HG02884 (cell line): ENCODE measurements around the gene CORO7.
"Not testable (repeated sequence)": the region's sequence is repeated elsewhere in the genome, so short reads cannot be mapped to it uniquely, and the experiment has no call there.

Source experiments
- ATAC-seq: cut with Tn5 transposase; IDR thresholded peaks from one replicate; pipeline ENCODE4 v1.9.1; 2021; ENCODE audit warnings: mild to moderate bottlenecking, moderate library complexity; ENCODE audit not compliant: unreplicated experiment

CORO7 gene

GRCh38 chr16:4358831-4359561 is 57.4 kb downstream of the CORO7 start:
- ATAC-seq, result no peak

DNA sequence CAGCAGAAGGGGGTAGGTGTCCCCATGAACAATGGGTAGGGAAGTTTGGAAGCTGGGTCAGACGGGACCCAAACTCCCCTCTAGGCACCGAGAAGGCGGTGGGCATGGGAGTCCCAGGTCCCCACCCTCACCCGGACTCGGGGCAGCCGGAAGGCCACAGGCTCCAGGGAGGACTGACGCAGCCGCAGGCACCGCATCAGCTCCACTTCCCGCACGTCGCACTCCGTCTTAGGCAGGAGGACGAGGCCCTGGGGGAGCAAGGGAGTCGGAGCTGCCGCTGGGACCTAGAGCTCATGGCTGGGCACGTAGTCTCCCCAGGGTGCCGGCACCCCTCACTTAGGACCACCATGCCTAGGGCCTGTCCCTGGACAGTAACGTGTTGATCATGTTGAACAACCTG is 58.2 kb downstream of the CORO7 start:
- no peak for ATAC-seq

- ATAC-seq, result no peak
Measured at GRCh38 chr16:4356820-4357219, 59.6 kb downstream of the CORO7 start.

- ATAC-seq, result no peak
Measured at GRCh38 chr16:4354512-4355409, 61.6 kb downstream of the CORO7 start.

DNA sequence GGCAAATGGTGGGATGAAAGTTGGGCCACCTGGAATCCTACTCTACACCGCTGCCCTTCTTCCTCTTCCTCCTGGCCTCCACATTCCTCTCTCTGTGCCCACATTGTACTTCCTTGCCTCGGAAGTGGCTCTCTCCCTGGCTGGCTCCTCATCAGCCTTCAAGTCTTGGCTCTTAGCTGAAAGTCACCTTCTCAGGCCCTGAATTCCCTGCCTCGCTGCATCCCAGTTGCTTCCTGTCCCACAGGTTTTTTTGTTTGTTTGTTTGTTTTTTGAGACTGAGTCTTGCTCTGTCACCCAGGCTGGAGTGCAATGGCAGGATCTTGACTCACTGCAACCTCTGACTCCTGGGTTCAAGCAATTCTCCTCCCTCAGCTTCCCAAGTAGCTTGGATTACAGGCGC is 62.7 kb downstream of the CORO7 start:
- no peak for ATAC-seq

GRCh38 chr16:4352843-4353242 is 63.6 kb downstream of the CORO7 start:
- ATAC-seq, result no peak

GRCh38 chr16:4351880-4352279 is 64.5 kb downstream of the CORO7 start:
- ATAC-seq, result no peak

DNA sequence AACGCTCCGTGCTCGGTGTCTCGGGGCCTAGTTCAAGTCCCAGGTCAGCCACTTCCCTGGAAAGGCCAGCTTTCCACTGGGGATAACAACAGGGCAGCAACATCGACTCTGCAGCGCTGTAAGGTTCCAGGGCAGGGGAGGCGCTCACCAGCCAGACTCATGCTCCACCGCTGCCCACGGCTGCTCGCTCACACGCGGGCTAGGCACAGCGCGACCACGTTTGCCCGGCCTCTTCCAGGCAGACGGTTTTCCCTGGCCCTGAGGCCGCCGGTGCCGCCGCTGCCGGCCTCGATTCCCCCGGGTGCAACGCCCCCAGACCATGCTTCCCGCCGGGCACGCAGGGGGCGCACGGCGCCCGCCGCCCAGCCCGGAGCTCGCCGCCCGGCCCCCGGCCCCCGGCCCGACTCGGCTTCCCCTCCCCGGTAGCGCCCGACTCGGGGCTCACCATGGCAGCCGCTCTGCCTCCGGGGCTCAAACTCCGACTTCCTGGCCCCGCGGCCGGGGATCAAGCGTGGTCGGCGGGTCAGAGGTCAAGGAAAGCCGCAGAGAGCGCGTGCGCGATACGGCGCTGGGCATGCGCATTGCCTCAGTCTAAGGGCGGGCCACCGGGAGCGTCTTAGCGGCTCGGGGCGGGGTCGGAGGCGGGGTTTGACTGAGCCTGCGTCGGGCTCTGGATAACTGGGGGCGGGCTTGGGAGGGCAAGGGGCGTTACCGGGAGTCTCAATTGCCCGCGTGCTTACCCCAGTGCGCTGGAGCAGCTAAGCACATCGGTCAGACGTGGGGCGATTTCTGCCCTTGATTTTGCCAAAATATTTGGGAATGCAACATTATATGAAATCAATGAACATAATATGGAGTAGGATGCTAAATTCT is 65.4 kb downstream of the CORO7 start, which contains the start of gene PAM16:
Gene PAM16, minus strand, starts transcription at position 535 of the 873 bp plus-strand sequence. Its CDS starts 87 bp downstream, at position 448.
- ATAC-seq, result peak; percentile 76

GRCh38 chr16:4350365-4350786 is 66.0 kb downstream of the CORO7 start:
- no peak for ATAC-seq

DNA sequence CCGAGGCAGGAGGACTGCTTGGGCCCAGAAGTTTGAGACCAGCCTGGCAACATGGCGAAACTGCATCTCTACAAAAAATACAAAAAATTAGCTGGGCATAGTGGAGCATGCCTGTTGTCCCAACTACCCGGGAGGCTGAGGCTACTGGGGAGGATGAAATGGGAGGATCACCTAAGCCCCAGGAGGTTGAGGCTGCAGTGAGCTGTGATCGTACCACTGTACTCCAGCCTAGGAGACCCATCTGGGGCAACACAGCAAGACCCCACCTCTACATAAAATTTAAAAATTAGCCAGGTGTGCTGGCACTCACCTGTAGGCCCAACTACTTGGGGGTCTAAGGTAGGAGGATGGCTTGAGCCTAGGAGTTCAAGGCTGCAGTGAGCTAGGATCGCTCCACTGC is 67.1 kb downstream of the CORO7 start:
- ATAC-seq, result no peak

GRCh38 chr16:4347765-4348509 is 68.5 kb downstream of the CORO7 start:
- no peak for ATAC-seq

DNA sequence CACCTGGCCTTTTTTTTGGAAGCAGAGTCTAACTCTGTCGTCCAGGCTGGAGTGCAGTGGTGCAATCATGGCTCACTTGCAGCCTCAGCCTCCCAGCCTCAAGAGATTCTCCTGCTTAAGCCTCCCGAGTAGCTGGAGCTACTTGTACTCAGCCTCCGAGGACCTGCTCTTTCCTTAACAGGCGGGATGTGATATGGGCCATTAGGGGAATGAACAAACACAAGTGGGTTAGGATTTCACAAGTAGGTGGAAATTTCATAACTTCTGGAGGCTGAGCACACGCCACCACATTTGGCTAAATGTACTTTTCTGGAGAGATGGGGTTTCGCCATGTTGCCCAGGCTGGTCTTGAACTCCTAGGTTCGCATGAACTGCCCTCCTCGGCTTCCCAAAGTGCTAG is 69.4 kb downstream of the CORO7 start:
- ATAC-seq, result no peak

GRCh38 chr16:4345836-4346781 is 70.3 kb downstream of the CORO7 start:
- ATAC-seq, result no peak

- ATAC-seq, result no peak
Measured at GRCh38 chr16:4344983-4345835, 71.2 kb downstream of the CORO7 start.

- not testable (repeated sequence) for ATAC-seq
Measured at GRCh38 chr16:4344300-4344982, 72.0 kb downstream of the CORO7 start.

DNA sequence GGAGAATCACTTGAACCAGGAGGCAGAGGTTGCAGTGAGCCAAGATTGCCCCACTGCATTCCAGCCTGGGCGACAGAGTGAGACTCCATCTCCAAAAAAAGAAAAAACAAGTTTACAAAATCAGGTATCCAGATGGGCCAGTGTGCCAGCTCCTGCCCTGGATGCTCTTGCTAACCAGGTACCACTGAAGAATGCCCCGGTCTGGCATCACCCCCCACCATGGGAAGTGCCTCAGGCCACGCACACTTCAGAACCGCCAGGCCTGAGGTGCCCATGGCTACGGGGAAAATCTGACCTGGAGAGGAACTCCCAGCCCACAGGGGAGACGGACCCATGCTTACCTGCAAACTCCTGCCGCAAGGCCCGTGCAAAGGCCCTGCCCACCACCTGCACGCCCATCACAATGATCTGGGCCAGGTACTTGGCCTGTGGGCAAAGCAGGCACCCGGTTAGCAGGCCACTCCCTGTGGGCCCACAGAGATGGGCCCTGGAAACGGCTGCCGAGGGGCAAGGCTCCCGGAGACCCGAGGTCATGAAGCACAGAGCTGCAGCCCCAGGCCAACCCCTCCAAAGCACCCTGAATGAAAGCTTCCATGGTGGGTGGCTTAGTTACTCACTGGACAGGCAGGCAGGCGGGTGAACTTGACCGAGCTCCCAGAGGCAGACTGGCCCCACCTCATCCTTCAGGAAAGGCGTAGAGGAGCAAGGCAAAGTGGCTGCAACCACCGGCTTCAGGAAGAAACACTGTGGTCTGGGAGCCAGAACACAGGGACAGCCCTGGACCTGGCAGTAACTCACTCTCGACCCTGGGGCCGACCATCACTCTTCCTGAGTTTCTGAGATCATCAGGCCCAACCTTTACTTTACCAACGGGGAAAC is 73.3 kb downstream of the CORO7 start:
- no peak for ATAC-seq

DNA sequence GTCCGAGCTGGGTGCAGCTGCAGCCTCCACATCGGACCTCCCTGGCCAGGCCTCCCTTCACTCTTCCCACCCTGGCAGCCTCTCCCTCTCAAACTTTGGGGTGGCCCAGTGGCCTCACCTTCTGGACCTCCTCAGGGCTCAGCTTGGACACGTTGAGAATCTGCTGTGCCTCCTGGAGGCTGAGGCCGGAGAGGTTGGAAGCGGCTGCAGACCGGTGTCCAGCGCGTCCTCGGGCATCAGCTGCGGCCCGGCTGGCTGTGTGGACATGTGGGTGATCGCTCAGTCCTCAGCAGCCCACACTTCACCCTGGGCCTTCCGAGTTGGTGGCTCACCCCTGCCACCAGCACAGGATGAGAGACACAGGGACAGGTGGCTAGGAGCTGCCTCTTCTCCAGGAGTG is 75.1 kb downstream of the CORO7 start:
- no peak for ATAC-seq
